DLD1 (cell line): ENCODE measurements around the gene CCHCR1.
"Not testable (repeated sequence)": the region's sequence is repeated elsewhere in the genome, so short reads cannot be mapped to it uniquely, and the experiment has no call there.

Experiments used
- in situ Hi-C: cut with HindIII; loops from 2 replicates; pipeline ENCODE4 v1.10.0; 2017; ENCODE audit warnings: low sequenced_read_pairs

CCHCR1 gene

DNA sequence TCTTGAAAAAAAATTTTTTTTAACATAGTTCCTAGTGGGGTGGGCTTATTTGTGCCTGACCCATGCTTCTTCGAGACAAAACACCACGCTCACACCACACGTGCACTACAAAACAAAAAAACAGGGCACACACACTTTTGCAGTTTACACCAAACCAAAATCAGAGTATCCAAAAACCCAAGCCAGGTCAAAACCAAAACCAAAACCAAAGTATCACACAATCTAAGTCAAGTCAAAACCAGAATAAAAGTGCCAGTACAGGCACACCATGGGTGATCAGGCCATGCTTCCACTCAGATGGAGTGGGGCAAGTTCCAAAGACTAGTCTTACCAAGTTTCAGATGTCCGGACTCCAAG lies 28.1 kb upstream of the CCHCR1 start:
- in situ Hi-C loops = not testable (repeated sequence)

DNA sequence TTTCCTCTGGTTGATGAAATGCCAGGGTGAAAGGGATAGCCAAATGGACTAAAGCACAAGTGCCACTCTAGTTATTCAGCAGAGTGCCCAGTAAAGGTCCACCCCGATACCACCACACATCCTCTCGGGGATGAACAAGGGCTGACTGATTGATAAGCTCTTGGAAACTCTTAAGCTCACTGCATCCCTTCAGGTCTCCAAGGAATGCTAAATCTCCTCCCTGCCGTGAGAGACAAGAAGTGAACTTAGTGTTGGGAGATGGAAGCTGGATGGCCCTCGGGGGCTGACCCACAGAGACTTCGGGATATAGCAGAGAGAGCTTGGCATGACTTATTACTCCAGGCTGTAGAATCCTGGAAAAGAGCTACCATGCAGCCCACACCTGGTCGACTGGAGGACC lies 26.3 kb upstream of the CCHCR1 start:
- in situ Hi-C loops = not testable (repeated sequence)

DNA sequence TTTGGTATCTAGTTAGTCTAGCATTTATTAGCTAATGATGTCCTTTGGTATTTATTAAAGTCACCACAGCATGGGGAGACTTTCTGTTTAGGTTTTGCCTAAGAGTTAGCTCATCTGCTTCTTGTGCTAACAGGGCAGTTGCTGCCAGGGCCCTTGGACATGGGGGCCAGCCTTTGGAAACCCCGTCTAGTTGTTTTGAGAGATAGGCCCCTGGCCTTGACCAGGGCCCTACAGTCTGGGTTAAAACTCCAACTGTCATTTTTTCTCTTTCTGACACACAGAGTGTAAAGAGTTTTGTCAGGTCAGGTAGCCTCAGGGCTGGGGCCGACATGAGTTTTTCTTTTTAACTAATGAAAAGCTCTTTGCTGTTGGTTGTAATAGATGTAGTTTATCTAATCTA lies 25.7 kb upstream of the CCHCR1 start:
- in situ Hi-C loops = not testable (repeated sequence)

DNA sequence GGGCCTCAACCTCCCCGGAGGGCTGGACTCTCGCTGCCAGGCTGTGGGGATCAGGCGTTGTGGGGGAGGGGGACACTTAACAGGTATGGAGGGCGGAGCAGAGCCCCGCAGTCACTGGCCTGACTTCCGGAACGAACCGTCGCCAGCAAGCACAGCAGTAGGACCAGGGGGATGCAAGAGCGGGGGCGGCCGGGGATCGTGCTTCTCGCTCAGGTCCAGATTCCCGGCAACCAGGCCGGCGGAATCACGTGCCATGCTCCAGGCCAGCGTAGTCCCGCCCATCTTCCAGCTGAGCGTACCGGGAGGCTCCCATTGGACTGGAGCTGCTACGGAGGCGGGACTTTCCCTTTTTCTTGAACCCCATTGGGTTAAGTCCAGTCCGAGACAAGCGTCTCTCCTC lies 22.9 kb upstream of the CCHCR1 start:
- in situ Hi-C loops = no loop called here

DNA sequence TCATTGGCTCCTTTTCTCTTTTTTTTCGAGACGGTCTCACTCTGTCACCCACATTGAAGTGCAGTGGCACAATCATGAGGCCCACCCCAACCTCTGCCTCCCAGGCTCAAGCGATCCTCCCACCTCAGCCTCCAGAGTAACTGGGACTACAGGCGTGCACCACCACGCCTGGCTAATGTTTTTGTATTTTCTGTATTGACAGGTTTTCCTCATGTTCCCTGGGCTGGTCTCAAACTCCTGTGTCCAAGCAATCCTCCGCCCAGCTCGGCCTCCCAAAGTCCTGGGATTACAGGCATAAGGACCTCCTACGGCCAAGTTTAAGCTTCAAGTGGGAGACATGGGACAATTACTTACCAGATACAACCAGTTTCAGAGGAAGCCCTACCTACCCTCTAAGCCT lies 22.3 kb upstream of the CCHCR1 start:
- in situ Hi-C loops = no loop called here

DNA sequence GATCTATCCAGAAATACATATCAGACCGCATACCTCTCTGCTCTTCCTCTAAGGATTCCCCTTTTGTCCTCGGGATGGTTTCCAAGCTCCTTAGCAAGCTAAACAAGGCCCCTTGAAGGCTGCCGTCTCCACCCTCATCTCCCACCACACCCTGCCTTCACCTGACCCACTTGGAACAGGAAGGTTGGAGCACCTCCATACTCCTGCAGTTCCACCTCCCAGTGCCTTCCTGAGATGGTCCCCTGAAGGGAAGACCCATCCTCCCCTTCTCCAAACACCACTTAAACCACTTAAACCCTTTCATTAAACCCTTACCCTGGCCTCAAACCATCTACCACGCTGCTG lies 21.4 kb upstream of the CCHCR1 start:
- in situ Hi-C loops = no loop called here

DNA sequence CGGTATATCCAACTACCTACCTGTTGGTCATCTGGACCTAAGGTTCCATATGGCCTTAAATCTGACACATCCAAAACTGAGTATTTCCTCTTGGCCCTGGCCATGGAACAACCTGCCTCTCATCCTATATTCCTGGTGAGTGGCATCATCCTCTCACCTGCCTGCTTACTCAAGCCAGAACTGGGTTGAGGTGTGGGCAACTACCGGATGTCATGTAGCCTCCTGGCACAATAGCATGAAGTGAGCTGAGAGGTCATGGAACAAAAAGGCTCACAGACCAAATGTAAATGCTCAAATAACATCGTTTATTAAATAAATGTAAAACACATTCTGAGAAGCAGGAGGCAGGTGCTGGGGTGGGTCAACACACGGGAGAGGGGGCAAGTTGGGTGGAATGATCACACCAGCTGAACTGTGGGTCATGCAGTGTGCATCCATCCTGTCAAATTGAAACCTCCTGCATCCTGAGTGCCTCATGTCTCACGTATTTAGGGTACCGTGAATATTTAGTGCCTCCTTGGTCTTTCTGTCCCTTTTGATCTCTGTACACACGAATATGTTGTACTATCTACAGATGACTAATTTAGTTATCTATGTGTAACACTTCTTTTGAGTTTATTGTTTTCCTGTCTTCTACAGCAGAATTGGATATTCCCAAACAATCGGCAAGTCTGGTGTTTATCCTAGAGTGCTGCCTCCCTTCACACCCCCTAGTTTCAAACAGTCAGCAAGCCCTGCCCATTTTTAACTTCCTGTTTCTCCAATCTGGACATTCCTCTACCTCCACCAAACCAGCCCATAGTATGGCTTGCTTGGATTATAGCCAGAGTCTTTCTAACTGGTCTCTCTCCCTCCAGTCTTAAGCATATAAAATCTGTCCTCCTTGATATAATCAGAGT lies 20.8 kb upstream of the CCHCR1 start:
- in situ Hi-C loops = no loop called here

DNA sequence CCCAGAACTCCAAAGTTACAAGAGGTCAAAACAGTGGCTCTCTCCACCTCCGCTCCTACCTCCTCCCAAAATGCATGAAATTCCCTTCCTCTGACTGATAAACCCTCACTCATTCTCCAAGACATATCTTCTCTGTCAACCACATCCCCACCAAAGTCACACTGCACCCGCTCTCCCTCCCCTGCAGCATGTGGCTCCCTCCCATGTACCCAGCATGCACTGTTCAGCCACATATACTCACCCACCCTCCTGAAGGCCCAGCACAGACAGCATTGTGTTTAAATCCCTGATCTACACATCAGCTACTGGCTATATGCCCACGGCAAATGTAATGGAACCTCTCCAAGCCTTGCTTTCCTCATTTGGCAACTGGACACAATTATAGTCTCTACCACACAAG lies 18.4 kb upstream of the CCHCR1 start:
- in situ Hi-C loops = no loop called here

DNA sequence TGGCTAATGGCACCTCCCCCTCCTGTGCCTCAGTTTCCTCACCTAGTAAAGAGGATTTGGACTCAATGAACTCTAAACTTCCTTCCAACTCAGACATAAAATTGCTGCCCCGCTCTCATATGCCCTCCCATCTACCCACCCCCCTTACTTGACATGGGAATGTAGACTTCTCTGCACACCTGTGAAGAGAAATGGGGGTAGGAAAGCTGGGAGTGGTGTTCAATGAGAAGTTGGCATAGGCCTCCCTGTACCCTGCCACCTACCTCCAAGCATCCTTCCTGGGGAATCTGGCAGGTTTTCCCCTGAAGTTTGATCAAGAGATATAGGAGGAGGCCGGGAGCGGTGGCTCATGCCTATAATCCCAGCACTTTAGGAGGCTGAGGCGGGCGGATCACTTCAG lies 16.8 kb upstream of the CCHCR1 start:
- in situ Hi-C loops = no loop called here

DNA sequence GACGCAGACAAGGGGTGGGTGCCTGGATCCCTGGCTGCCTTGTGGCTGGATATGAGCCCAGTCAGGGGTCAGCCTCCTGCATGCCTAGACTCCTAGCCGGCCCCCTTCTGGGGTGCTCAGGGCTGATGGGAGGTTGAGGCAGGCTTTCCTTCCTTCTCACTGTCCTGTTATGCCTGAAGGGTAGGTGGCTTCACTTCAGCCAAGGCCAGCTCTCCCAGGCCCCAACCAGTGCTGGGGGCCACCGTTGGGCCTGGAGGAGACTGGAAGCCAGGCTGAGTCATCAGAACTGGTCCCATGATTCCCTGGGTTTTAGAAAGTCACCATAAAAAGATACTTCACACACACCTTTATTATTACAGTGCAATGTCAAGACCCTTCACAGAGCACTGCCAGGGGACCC lies 15.8 kb upstream of the CCHCR1 start:
- in situ Hi-C loops = no loop called here

DNA sequence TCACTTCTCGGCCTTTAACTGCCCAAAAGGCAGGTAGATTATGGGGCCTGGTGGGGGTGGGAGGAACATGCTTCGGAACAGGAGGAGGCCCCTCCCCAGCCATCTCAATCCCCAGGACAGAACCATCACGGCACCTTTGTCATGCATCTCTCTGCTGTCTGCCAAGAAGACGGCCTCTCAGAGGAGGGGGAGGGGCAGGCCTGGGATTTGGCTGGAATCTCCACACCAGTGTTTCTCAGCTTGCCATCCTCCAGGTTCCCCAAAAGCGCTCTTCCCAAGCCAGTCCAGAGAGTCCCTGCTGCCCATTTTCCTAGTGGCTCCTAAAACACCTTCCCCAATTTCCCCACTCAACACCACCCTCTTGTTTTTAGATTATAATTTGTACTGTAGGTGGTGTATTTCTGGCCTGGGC lies 15.4 kb upstream of the CCHCR1 start:
- in situ Hi-C loops = no loop called here

DNA sequence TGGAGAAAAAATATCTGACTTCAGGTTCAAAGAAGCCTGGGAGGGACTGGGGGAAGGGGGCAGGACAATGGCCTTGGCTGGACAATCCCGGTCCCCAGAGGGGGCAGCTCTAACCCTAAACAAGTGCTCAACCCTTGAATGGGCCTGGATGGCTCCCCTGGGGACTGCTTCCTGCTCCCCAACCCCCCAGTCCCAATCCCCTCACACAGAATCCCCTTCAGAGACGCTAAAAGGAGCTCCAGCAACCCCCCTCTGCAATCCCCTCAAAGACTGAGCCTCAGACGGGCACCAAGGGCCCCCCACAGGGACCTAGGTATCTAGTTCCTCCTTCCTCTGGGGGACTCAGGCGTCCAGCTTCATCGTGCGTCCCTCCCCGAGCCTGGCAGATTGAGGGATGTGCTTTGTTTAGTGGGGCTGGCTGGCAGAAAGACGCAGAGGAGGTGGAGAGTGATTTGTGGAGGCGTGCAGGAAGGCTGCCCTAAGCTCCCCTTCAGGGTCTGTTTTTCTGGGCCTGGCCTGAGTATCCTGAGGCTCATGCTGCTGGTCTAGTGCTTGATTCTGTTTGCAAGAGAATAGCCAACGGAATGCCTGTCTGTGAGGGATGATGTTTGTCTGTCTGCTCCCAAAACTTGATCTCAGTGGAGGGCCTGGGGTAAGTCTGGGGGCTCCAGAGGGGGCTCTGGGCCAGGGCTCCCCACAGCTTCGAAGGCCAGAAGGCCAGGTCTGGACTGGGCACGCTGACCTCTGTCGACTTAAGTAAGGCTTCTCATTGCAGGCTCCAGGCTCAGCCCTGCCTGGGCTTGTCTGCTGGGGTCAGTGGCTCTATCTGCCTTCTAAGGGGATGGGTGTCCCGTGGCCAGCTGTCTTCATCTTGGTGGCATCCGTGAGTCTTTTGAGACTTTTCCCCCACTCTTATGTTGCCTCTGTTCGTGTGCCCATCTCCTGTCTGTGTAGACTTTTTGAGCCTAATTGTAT lies 14.6 kb upstream of the CCHCR1 start:
- in situ Hi-C loops = no loop called here

DNA sequence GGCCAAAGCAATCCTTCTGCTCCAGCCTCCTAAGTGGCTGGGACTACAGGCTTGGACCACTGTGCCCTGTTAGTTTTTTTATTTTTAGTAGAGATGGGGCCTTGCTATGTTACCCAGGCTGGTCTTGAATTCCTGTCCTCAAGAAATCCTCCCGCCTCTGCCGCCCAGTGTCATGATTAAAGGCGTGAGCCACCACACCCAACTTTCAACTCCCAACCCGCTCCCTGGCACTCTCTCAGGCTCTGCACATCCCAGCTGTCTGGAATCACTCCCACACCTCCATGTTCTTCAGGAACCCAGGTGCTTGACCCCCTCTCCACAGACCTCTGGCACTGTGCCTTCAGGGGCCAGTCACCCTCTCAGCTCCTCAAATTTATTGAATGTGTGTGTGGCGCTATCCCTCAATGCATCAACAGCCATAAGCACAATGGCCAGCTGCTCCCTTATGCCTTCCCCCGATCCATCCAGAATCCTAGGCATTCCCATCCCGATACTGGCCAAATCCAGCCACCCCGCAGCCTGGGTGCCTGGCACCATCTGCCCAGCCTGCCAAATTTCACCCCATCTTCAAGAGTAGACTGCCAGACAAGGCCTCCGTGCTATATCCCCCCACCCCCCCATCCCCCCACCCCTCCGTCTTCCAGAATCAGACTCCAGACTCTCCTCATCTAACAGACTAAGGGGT lies 13.5 kb upstream of the CCHCR1 start:
- in situ Hi-C loops = no loop called here

DNA sequence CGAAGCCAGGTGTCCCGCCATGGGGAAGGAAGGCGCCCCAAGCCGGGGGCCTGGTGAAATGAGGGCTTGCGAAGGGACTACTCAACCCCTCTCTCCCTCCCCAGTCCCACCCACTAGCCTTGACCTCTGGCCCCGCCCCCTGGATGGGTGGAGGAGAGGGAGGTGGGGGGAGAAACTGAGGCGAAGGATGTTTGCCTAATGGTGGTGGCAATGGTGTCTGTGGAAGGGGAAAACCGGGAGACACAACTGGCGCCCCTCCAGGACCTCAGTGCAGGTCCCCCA lies 12.9 kb upstream of the CCHCR1 start, which contains the start of gene POU5F1:
TSS of gene POU5F1 (minus strand) at position 83 of the 282 bp plus-strand sequence. CDS start at position 21, 62 bp downstream.
- in situ Hi-C loops = no loop called here

DNA sequence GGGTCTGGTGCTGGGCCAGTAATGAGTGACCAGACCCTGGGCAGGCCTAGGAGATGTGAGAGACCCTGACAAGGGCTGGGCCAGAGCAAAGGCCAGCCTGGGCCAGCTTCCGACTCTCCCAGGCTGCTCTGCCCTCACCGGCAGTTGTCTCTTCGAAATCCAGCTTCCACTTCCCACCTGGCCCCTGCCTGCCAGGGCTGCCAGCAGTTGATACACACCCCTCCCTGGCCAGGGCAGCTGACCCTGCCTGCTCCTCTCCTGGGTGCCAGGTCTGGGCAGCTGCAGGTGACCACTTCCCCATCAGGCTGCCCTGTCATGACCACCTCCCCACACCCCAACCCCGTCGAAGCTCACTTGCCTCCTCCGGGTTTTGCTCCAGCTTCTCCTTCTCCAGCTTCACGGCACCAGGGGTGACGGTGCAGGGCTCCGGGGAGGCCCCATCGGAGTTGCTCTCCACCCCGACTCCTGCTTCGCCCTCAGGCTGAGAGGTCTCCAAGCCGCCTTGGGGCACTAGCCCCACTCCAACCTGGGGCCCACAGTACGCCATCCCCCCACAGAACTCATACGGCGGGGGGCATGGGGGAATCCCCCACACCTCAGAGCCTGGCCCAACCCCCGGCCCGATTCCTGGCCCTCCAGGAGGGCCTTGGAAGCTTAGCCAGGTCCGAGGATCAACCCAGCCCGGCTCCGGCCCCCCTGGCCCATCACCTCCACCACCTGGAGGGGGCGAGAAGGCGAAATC lies 12.4 kb upstream of the CCHCR1 start:
- in situ Hi-C loops = not testable (repeated sequence)

DNA sequence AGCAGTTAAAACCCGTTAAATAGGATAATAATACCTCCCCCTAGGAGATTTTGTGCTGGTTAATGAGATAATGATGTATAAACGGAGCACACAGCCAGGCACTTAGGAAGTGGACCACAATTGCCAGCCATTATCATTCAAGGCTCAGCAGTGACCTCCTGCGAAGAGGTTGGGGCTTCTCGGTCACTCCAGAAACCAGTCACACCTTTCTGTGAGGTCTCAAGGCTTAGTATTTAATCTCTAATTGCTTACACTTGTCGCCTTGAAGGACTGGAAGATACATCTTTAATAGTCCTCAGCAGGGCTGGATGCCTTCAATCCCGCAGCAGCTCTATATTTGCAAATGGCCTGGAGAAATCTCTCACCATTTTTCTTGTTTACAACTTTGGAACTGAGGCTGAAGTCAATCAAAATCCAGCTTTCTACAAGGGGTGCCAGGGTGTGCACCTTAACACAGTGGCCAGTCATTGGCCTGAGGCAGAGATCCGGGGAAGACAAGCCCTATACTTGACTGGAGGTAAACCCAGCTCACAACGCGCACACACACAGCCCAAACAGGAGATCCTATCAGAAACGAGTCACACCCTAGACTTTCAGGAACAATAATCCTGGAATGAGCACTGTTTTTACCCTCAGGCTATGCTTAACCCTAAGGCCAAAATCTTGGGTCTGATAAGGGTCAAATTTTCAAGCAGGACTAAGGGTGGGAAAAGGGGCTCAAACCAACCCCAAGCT lies 11.7 kb upstream of the CCHCR1 start:
- in situ Hi-C loops = no loop called here

DNA sequence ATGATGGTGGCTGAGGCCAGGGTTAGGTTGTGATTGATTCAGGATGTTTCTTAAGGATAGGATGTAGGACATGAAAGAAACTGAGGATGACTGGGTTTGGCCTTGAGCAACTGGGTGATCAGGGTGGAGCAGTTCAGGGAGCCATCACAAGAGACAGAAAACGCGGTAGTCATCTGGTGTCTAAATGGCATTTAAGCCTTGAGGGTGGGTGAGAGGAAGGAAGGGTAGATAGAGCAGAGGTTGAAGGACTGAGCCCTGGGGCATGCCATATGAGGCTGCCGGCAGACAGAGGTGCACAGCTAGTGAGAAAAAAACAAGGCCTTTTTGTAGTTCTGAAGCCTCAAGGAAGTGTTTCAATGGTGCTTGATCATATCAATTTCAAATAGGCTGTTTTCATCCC lies 11.0 kb upstream of the CCHCR1 start:
- in situ Hi-C loops = no loop called here

DNA sequence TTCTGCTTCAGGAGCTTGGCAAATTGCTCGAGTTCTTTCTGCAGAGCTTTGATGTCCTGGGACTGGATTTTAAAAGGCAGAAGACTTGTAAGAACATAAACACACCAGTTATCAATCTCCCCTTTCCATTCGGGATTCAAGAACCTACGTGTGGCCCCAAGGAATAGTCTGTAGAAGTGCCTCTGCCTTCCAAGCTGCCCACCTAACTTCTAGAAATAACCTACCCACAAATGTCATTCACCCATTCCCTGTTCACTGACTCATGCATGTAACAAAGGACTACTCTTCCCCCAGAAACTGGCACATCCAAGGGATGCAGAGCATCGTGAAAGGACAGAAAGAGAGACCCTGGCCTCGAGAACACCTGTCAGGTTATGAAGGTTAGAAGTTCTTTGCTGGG lies 8.4 kb upstream of the CCHCR1 start:
- in situ Hi-C loops = no loop called here

DNA sequence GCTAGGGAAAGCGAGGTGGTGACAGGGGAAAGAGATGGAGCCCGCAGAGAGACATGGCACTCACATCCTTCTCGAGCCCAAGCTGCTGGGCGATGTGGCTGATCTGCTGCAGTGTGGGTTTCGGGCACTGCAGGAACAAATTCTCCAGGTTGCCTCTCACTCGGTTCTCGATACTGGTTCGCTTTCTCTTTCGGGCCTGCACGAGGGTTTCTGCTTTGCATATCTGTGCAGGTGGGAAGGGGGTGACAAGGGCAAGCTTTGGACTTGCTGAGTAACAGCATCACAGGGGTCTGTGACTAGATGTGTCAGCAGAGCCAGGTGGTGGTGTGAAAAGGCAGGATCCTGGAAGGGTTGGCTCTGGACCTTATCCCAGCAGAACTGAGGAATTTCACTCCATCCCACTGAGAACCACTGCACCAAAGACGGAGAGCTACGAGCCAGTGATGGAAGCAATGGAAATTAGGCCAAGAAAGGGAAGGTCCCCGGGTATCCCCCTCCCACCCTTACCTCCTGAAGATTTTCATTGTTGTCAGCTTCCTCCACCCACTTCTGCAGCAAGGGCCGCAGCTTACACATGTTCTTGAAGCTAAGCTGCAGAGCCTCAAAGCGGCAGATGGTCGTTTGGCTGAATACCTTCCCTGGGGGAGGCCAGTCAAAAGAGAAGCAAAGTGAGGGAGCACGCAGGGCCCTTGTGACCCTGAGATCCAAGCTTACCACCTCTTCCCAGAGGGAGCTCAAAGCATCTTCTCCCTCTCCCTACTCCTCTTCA lies 7.6 kb upstream of the CCHCR1 start:
- in situ Hi-C loops = not testable (repeated sequence)
